ENCODE results near the gene KCNJ4. TPM values are rescaled to one million over a fixed set of nuclear protein-coding genes. Genes with fewer than 3 reads are reported as not detected.
"Not testable (repeated sequence)": the region's sequence is repeated elsewhere in the genome, so short reads cannot be mapped to it uniquely, and the experiment has no call there.

The KCNJ4 gene
- total and polyA plus RNA-seq, 10 of the 15 experiments (the other 5 are each of a cell fraction or from before 2014, with no cell fraction given) = not detected

- H3K4me2 ChIP-seq (ENCODE audit: control insufficient read depth, insufficient read depth) = peak overlapping the region; percentile 77
- 0% methylated on average over 6 of the region's 6 CpGs for WGBS (ENCODE audit: insufficient coverage, insufficient replicate concordance, low lambda C conversion rate, missing lambda C conversion rate)
- H4K20me1 ChIP-seq (ENCODE audit: control insufficient read depth, insufficient read depth); H3K27me3 ChIP-seq (replicated peaks in 1 of 2; ENCODE audit: control insufficient read depth in 2 of 2, insufficient read depth in 2 of 2, low read length in 1 of 2); H2AFZ ChIP-seq (ENCODE audit: control insufficient read depth, low read depth, low read length); SMC1A ChIA-PET (ENCODE audit: uncharacterized antibody, unreplicated experiment); H3K9me3 ChIP-seq (replicated peaks; ENCODE audit: control insufficient read depth, insufficient read depth, low read length); H3K36me3 ChIP-seq (ENCODE audit: control insufficient read depth in 2 of 2, insufficient read depth in 2 of 2, low read length in 1 of 2); H3K4me1 ChIP-seq (ENCODE audit: control insufficient read depth, insufficient read depth, low read length); BruUV-seq (replicated peaks); POLR2A ChIA-PET; in situ Hi-C loops (cut with MboI); DNase-seq (ENCODE audit: low read depth, low spot score); RAD21 ChIA-PET (ENCODE audit: unreplicated experiment); CTCF ChIA-PET: not testable (repeated sequence)
- peak; percentile 5; the same call in 2 of the 3 replicates for ATAC-seq
- peak overlapping the region; percentile 57 for H3K4me3 ChIP-seq
- H3K9ac ChIP-seq (ENCODE audit: control insufficient read depth, insufficient read depth, low read length) = peak overlapping the region; percentile 71
- intact Hi-C loops (cut with micrococcal nuclease; ENCODE audit: unreplicated experiment) = loop anchor here (5.0 kb wide), 1 partner anchor 193 kb away; the partner anchor contains the start of gene MAFF
- TF ChIP-seq MTA2 (IDR thresholded peaks at IDR 0.05; ENCODE audit: low read depth) (0 out of 2 replicates have a peak, but pooled peaks have one; percentile 24), ZNF384 (IDR thresholded peaks at IDR 0.05; ENCODE audit: borderline replicate concordance, low read depth, low read length) (peak; percentile 56), NR2F1 (conservative IDR thresholded peaks at IDR 0.05) (0 out of 2 replicates have a peak, but pooled peaks have one; percentile 38), IKZF2 (IDR thresholded peaks at IDR 0.05) (peak; percentile 48 to 64; a peak in 2 of 4 replicates), RELB (IDR thresholded peaks at IDR 0.05; ENCODE audit: low read depth) (peak; percentile 51; the same call in 1 of the 2 replicates), MEF2B (IDR thresholded peaks at IDR 0.05; ENCODE audit: partially characterized antibody, poor library complexity, severe bottlenecking) (peak; percentile 66), STAT3 (IDR thresholded peaks at IDR 0.05; ENCODE audit: low read depth, low read length) (0 out of 2 replicates have a peak, but pooled peaks have one; percentile 29), MEF2A (IDR thresholded peaks at IDR 0.05; ENCODE audit: insufficient read depth, low read depth, low read length) (0 out of 2 replicates have a peak, but pooled peaks have one; percentile 18)
- H3K27ac ChIP-seq (ENCODE audit: control insufficient read depth, insufficient read depth) = peak overlapping the region; percentile 85
- peak; percentile 81 for FAIRE-seq
- H3K79me2 ChIP-seq (ENCODE audit: control insufficient read depth, insufficient read depth, low read length) = peaks cover 76% of the 10 kb centered on the region
Measured at GRCh38 chr22:38394929-38395624, 59.9 kb downstream of the KCNJ4 start.
